Sigmoid colon (tissue), 3 donors: ENCODE measurements around the gene RNFT1.

Experiments
- POLR2A ChIP-seq, 2 donors: fragments of 450-650 bp; IDR thresholded peaks; one replicate each; pipeline ENCODE4 v1.6.1; 2016; ENCODE audit warnings: antibody characterized with exemption in 2 of 2, mild to moderate bottlenecking in 2 of 2, moderate library complexity in 2 of 2
- TF ChIP-seq, protein P1 (sequence below), 4 experiments: fragments of 450-650 bp in 3 of 4; fragments of 200-600 bp in 1 of 4; IDR thresholded peaks; one replicate each; pipeline ENCODE4 v1.5.1; 2016 to 2019; ENCODE audit warnings: antibody characterized with exemption in 4 of 4, mild to moderate bottlenecking in 3 of 4, moderate library complexity in 2 of 4

DNA sequence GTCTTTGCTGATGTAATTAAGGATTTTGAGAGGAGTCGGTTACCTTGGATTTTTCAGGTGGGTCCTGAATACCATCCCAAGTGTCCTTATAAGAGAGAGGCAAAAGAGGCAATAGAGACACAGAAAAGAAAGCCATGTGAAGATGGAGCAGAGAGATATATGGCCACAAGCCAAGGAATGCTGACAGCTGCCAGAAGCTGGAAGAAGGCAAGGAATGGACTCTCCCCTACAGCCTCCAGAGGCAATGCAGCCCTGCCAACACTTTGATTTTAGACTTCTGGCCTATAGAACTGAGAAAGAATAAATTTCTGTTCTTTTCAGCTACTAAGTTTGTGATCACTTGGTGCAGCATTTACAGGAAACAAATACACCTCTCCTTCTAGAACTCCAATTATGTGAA, 8.2 kb upstream of the RNFT1 start:
- TF ChIP-seq POLR2A (IDR thresholded peaks at IDR 0.05) = no peak
- TF ChIP-seq, protein P1, sequence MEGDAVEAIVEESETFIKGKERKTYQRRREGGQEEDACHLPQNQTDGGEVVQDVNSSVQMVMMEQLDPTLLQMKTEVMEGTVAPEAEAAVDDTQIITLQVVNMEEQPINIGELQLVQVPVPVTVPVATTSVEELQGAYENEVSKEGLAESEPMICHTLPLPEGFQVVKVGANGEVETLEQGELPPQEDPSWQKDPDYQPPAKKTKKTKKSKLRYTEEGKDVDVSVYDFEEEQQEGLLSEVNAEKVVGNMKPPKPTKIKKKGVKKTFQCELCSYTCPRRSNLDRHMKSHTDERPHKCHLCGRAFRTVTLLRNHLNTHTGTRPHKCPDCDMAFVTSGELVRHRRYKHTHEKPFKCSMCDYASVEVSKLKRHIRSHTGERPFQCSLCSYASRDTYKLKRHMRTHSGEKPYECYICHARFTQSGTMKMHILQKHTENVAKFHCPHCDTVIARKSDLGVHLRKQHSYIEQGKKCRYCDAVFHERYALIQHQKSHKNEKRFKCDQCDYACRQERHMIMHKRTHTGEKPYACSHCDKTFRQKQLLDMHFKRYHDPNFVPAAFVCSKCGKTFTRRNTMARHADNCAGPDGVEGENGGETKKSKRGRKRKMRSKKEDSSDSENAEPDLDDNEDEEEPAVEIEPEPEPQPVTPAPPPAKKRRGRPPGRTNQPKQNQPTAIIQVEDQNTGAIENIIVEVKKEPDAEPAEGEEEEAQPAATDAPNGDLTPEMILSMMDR (IDR thresholded peaks at IDR 0.05) = no peak
